Measurements from ENCODE around the gene TMEM190. TPM values are rescaled to one million over a fixed set of nuclear protein-coding genes. Genes with fewer than 3 reads are reported as not detected.

Gene TMEM190
- total and polyA plus RNA-seq, 9 of the 15 experiments (the other 6 are each of a cell fraction or from before 2014, with no cell fraction given), result not detected

DNA sequence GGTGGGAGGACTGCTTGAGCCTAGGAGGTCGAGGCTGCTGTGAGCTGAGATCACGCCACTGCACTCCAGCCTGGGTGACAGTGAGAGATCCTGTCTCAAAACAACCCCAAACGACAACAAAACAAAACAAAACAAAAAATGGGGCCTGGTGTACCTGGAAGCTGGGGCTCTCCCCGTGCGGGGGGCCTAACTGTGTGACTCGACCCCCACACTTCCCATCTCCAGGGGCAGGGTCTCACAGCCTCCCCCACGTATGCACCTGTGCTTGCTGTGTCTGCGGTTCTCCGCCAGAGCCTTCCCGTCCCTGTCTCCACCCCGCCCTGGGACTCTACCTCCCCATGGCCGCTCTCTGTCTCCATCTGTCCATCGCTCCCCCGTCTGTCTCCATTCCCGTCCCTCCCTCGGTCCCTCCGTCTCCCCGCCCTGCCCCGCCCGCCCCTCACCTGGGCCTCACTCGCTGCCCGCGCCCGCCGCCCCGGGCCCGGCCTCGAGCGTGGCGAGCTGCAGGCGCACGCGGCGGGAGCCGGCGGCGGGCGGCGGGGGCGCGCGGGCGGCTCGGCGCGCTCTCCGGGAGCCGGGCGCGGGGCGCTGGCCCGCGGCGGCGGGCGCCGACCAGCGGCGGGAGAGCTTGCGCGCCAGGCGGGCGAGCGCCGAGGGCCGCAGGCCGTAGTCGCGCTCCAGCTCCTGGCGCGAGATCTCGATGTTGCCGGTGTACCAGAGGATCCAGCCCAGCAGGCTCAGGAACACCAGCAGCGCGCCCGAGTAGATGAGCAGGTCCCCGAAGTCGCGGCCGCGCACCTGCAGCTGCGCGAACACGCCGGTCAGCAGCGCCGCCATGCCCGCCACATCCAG lies 6.9 kb downstream of the TMEM190 start (continued):
- no peak for TF ChIP-seq ESRRB (CRISPR knock-in tag; IDR thresholded peaks at IDR 0.05; ENCODE audit: borderline replicate concordance)
- no peak for TF ChIP-seq TARDBP (IDR thresholded peaks at IDR 0.05)
- TF ChIP-seq, protein P1, sequence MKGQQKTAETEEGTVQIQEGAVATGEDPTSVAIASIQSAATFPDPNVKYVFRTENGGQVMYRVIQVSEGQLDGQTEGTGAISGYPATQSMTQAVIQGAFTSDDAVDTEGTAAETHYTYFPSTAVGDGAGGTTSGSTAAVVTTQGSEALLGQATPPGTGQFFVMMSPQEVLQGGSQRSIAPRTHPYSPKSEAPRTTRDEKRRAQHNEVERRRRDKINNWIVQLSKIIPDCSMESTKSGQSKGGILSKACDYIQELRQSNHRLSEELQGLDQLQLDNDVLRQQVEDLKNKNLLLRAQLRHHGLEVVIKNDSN (CRISPR knock-in tag; IDR thresholded peaks at IDR 0.05), result no peak
- TF ChIP-seq LCOR (CRISPR knock-in tag; IDR thresholded peaks at IDR 0.05), result no peak
- no peak for TF ChIP-seq MAZ (CRISPR knock-in tag; conservative IDR thresholded peaks at IDR 0.05 in 1 of 2, IDR thresholded peaks at IDR 0.05 in 1 of 2)
- no peak for TF ChIP-seq SNRNP70 (optimal IDR thresholded peaks at IDR 0.05; ENCODE audit: low read depth, low read length)
- no peak for TF ChIP-seq SMARCA5 (IDR thresholded peaks at IDR 0.05)
- TF ChIP-seq ZNF217 (CRISPR knock-in tag; IDR thresholded peaks at IDR 0.05), result no peak
- TF ChIP-seq, protein P2, sequence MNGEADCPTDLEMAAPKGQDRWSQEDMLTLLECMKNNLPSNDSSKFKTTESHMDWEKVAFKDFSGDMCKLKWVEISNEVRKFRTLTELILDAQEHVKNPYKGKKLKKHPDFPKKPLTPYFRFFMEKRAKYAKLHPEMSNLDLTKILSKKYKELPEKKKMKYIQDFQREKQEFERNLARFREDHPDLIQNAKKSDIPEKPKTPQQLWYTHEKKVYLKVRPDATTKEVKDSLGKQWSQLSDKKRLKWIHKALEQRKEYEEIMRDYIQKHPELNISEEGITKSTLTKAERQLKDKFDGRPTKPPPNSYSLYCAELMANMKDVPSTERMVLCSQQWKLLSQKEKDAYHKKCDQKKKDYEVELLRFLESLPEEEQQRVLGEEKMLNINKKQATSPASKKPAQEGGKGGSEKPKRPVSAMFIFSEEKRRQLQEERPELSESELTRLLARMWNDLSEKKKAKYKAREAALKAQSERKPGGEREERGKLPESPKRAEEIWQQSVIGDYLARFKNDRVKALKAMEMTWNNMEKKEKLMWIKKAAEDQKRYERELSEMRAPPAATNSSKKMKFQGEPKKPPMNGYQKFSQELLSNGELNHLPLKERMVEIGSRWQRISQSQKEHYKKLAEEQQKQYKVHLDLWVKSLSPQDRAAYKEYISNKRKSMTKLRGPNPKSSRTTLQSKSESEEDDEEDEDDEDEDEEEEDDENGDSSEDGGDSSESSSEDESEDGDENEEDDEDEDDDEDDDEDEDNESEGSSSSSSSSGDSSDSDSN (IDR thresholded peaks at IDR 0.05; ENCODE audit: borderline replicate concordance in 1 of 2, low read depth in 2 of 2, low read length in 2 of 2), result peak; percentile 60 to 75; a peak in 1 of 4 replicates
- TF ChIP-seq XRCC3 (IDR thresholded peaks at IDR 0.05), result no peak
- TF ChIP-seq NEUROD1 (IDR thresholded peaks at IDR 0.05; ENCODE audit: borderline replicate concordance, low read depth, low read length, partially characterized antibody), result no peak
- TF ChIP-seq, protein P3, sequence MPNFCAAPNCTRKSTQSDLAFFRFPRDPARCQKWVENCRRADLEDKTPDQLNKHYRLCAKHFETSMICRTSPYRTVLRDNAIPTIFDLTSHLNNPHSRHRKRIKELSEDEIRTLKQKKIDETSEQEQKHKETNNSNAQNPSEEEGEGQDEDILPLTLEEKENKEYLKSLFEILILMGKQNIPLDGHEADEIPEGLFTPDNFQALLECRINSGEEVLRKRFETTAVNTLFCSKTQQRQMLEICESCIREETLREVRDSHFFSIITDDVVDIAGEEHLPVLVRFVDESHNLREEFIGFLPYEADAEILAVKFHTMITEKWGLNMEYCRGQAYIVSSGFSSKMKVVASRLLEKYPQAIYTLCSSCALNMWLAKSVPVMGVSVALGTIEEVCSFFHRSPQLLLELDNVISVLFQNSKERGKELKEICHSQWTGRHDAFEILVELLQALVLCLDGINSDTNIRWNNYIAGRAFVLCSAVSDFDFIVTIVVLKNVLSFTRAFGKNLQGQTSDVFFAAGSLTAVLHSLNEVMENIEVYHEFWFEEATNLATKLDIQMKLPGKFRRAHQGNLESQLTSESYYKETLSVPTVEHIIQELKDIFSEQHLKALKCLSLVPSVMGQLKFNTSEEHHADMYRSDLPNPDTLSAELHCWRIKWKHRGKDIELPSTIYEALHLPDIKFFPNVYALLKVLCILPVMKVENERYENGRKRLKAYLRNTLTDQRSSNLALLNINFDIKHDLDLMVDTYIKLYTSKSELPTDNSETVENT (CRISPR knock-in tag; IDR thresholded peaks at IDR 0.05), result peak; percentile 50; the same call in 1 of the 2 replicates
- no peak for TF ChIP-seq ZSCAN32 (CRISPR knock-in tag; IDR thresholded peaks at IDR 0.05)
- TF ChIP-seq, protein P4, sequence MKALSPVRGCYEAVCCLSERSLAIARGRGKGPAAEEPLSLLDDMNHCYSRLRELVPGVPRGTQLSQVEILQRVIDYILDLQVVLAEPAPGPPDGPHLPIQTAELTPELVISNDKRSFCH (CRISPR knock-in tag; IDR thresholded peaks at IDR 0.05), result no peak
- TF ChIP-seq, protein P4 (tag; IDR thresholded peaks at IDR 0.05), result no peak
- no peak for TF ChIP-seq ZNF324 (CRISPR knock-in tag; IDR thresholded peaks at IDR 0.05)
- TF ChIP-seq C11orf30 (IDR thresholded peaks at IDR 0.05; ENCODE audit: low read depth), result no peak
- TF ChIP-seq POLR2B (IDR thresholded peaks at IDR 0.05; ENCODE audit: low read depth, partially characterized antibody), result no peak
- no peak for TF ChIP-seq SP1 (CRISPR knock-in tag; IDR thresholded peaks at IDR 0.05)
- TF ChIP-seq CBX2 (IDR thresholded peaks at IDR 0.05; ENCODE audit: insufficient read depth, low read length, poor library complexity, severe bottlenecking), result no peak
- TF ChIP-seq TEAD2 (tag; IDR thresholded peaks at IDR 0.05), result no peak

Measured in K562 (cell line).